ENCODE data around the gene CTIF. TPM values are rescaled to one million over a fixed set of nuclear protein-coding genes. Genes with fewer than 3 reads are reported as not detected.

The CTIF gene
- total RNA-seq, 1 experiment from 2014 or later: 26.5 TPM

DNA sequence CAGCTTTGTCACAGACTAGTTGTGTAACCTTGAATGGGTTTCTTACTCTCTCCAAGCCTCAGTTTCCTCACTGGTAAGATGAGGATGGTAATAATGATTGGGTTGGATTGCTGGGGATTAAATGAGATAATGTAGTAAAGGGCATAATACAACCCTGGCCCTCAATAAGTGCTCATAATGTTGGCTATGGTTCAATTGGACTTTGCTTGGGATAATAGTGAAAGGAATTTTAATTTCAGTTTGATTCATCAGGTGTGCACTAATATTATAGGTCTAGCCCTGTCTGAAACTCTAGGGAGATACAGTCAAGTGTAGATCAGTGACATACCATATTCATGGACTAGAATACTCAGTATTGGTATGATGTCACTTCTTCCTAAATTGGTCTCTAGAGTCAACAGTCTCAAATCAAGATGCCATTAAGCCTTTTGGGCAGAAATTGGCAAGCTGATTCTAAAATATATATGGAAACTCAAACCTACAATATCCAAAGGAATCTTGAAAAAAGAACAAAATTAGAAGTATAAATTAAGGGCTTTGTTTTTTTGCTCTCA lies 250.5 kb downstream of the CTIF start:
- Histone ChIP-seq H3K36me3 (ENCODE audit: control insufficient read depth, insufficient read depth, low read length) (no peaks in the 10 kb centered on the region), H3K27me3 (ENCODE audit: control insufficient read depth, insufficient read depth, low read length) (no peaks in the 10 kb centered on the region), H3K4me1 (ENCODE audit: control insufficient read depth, insufficient read depth, low read length) (no peaks in the 10 kb centered on the region), H3K4me3 (ENCODE audit: low read depth in 2 of 2, low read length in 2 of 2) (no peak overlapping the region), H3K27ac (ENCODE audit: low read length) (no peak overlapping the region), H3K9me3 (ENCODE audit: control insufficient read depth, insufficient read depth, low read depth, low read length) (no peaks in the 10 kb centered on the region)
- ChIA-PET CTCF (no interaction called here), POLR2A (no interaction called here)
- intact Hi-C loops (cut with micrococcal nuclease; ENCODE audit: unreplicated experiment) (loop anchor here (10.0 kb wide), 1 partner anchor 135 kb away; no protein-coding TSS in a partner anchor), in situ Hi-C loops (cut with HindIII; ENCODE audit: low pct_unique_long_range_greater_than_20kb, low sequenced_read_pairs) (no loop called here)
- ATAC-seq: no peak
- no peak for DNase-seq (ENCODE audit: low read depth, low spot score)
- TF ChIP-seq SIN3A (IDR thresholded peaks at IDR 0.05; ENCODE audit: borderline replicate concordance, insufficient read depth, low read depth, low read length): no peak
- no peak for TF ChIP-seq REST (IDR thresholded peaks at IDR 0.05; ENCODE audit: insufficient read depth in 1 of 2, low read depth in 2 of 2, low read length in 1 of 2)
- no peak for TF ChIP-seq POLR2AphosphoS5 (IDR thresholded peaks at IDR 0.05; ENCODE audit: low read depth, low read length)
- no peak for TF ChIP-seq TCF7L2 (IDR thresholded peaks at IDR 0.05; ENCODE audit: low read depth, low read length)
- TF ChIP-seq, protein P1, sequence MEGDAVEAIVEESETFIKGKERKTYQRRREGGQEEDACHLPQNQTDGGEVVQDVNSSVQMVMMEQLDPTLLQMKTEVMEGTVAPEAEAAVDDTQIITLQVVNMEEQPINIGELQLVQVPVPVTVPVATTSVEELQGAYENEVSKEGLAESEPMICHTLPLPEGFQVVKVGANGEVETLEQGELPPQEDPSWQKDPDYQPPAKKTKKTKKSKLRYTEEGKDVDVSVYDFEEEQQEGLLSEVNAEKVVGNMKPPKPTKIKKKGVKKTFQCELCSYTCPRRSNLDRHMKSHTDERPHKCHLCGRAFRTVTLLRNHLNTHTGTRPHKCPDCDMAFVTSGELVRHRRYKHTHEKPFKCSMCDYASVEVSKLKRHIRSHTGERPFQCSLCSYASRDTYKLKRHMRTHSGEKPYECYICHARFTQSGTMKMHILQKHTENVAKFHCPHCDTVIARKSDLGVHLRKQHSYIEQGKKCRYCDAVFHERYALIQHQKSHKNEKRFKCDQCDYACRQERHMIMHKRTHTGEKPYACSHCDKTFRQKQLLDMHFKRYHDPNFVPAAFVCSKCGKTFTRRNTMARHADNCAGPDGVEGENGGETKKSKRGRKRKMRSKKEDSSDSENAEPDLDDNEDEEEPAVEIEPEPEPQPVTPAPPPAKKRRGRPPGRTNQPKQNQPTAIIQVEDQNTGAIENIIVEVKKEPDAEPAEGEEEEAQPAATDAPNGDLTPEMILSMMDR (IDR thresholded peaks at IDR 0.05): no peak
- no TSS peak for BruUV-seq (replicated peaks)

DNA sequence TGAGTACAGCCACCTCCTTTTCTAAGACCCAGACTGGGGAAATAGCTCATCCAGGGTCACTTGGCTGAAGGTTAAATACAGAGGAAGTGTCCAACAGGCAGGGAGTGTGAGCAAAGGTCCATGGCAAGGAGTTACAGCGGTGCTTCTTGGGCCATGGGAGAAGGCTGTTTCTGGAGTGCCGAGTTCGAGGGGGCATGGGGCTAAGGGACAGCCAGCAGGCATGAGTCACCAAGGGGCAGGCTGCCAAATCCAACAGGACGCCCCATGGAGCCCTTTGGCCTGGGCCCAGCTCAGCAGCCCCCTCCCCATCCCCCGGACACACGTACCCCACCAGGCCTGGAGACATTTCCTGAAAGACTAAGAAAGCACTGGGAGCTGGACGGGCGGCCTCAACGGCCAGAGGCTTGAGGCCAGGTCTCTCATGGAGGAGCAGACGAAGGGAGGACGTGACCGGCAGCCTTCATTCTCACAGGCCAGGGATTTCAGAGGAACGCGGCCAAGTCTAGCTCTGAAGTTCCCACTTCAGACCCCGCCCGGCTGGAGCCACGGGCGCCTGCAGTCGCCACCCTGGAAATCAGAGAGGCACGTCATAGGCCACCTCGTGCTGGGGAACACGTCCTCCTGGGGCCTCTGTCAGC lies 251.5 kb downstream of the CTIF start:
- ChIA-PET CTCF (no interaction called here), POLR2A (no interaction called here)
- no peak for ATAC-seq
- in situ Hi-C loops (cut with HindIII; ENCODE audit: low pct_unique_long_range_greater_than_20kb, low sequenced_read_pairs) (no loop called here), intact Hi-C loops (cut with micrococcal nuclease; ENCODE audit: unreplicated experiment) (no loop called here)
- Histone ChIP-seq H3K4me1 (ENCODE audit: control insufficient read depth, insufficient read depth, low read length) (no peaks in the 10 kb centered on the region), H3K27ac (ENCODE audit: low read length) (no peak overlapping the region), H3K9me3 (ENCODE audit: control insufficient read depth, insufficient read depth, low read depth, low read length) (no peaks in the 10 kb centered on the region), H3K27me3 (ENCODE audit: control insufficient read depth, insufficient read depth, low read length) (no peaks in the 10 kb centered on the region), H3K4me3 (ENCODE audit: low read depth in 2 of 2, low read length in 2 of 2) (no peak overlapping the region), H3K36me3 (ENCODE audit: control insufficient read depth, insufficient read depth, low read length) (no peaks in the 10 kb centered on the region)
- no TSS peak for BruUV-seq (replicated peaks)
- DNase-seq (ENCODE audit: low read depth, low spot score): no peak
- TF ChIP-seq, protein P1 (IDR thresholded peaks at IDR 0.05): no peak
- TF ChIP-seq POLR2AphosphoS5 (IDR thresholded peaks at IDR 0.05; ENCODE audit: low read depth, low read length): no peak
- no peak for TF ChIP-seq REST (IDR thresholded peaks at IDR 0.05; ENCODE audit: insufficient read depth in 1 of 2, low read depth in 2 of 2, low read length in 1 of 2)
